Coronary artery (tissue), 2 donors: ENCODE results near the gene RAB43.

ENCODE experiments used
- DNase-seq: peaks from one replicate; pipeline ENCODE4 v3.0.0-alpha.2; 2017; ENCODE audit warnings: low spot score
- H3K27ac ChIP-seq, 2 donors: fragments of 200-600 bp; sonication (generic); one replicate each; pipeline ENCODE4 v1.5.1; 2016 to 2019
- H3K4me3 ChIP-seq: fragments of 200-600 bp; sonication (generic); 2 replicates; pipeline ENCODE4 v1.5.1; 2016; ENCODE audit warnings: mild to moderate bottlenecking, moderate library complexity
- TF ChIP-seq, protein P1 (sequence below): fragments of 200-600 bp; sonication (generic); IDR thresholded peaks from one replicate; pipeline ENCODE4 v1.5.1; 2019; ENCODE audit warnings: antibody characterized with exemption

Gene RAB43

DNA sequence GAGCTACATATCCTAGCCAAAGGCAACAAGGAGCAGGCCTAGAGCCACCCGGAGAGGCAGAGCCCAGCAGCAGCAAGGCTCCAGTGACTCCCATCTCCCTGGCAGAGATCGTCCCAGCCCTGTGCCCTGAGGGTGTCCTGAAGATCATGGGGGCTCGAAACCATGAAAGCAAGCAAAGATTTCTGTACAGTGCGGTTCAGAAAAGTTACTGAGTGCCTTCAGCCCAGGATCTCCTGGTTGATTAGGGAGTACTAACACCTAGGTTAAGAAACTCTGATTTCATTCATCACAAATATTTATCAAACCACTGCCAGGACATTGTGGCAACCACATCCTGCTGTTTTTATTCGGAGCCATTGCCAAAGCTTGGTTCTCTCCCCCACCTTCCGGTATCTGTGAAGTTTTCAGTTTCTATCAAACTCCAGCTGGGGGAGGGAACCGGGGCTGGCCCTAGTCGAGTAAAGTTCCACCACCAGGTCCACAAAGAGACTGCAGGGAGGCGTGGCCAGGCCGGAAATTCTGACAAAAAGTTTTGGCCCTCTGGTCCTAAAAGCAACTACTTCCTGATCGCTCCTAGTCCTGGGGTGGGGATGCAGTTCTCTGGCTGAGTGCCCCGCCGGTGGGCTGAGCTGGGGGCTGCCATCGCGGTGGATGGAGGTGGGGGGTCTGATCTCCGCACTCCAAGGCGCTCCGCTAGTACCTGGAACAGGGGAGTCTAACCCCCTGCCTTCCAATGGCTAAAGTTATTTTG lies 1.2 kb downstream of the RAB43 start:
- Histone ChIP-seq H3K27ac (peak overlapping the region; percentile 96 to 99), H3K4me3 (peak overlapping the region; percentile 98)
- DNase-seq = peak; percentile 96
- TF ChIP-seq, protein P1, sequence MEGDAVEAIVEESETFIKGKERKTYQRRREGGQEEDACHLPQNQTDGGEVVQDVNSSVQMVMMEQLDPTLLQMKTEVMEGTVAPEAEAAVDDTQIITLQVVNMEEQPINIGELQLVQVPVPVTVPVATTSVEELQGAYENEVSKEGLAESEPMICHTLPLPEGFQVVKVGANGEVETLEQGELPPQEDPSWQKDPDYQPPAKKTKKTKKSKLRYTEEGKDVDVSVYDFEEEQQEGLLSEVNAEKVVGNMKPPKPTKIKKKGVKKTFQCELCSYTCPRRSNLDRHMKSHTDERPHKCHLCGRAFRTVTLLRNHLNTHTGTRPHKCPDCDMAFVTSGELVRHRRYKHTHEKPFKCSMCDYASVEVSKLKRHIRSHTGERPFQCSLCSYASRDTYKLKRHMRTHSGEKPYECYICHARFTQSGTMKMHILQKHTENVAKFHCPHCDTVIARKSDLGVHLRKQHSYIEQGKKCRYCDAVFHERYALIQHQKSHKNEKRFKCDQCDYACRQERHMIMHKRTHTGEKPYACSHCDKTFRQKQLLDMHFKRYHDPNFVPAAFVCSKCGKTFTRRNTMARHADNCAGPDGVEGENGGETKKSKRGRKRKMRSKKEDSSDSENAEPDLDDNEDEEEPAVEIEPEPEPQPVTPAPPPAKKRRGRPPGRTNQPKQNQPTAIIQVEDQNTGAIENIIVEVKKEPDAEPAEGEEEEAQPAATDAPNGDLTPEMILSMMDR = peak; percentile 17

GRCh38 chr3:129119365-129120100 lies 2.1 kb downstream of the RAB43 start:
- peak overlapping the region; percentile 98 for H3K4me3 ChIP-seq
- TF ChIP-seq, protein P1 = no peak
- H3K27ac ChIP-seq = peak overlapping the region; percentile 96 to 99
- no peak for DNase-seq

GRCh38 chr3:129118745-129119144 lies 2.9 kb downstream of the RAB43 start:
- TF ChIP-seq, protein P1 = no peak
- H3K4me3 ChIP-seq = peak overlapping the region; percentile 98
- DNase-seq = no peak
- peak overlapping the region in 1 of 2 donors; percentile 99 for H3K27ac ChIP-seq

DNA sequence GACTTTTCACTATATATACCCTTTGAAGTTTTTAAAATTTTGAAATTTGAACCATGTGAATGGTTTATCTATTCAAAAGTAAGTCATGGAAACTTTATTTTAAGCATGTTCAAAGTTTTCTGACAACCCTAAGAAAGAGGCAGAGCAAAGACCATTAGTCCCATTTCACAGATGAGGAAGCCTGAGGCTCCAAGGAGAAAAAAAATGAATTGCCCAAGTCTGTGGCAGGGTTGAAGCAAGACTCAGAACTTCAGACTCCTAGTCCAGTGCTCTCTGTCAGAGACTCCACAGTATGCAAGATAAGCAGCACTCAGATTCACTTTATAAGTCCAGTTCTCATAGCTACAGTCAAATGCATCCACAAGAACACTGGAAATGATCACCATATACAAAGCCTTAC lies 4.5 kb downstream of the RAB43 start:
- Histone ChIP-seq H3K4me3 (no peak overlapping the region), H3K27ac (no peak overlapping the region)
- DNase-seq = no peak
- TF ChIP-seq, protein P1 = no peak

GRCh38 chr3:129116482-129116946 lies 5.1 kb downstream of the RAB43 start:
- TF ChIP-seq, protein P1 = no peak
- Histone ChIP-seq H3K4me3 (no peak overlapping the region), H3K27ac (peak overlapping the region in 1 of 2 donors; percentile 44)
- DNase-seq = no peak

GRCh38 chr3:129114455-129114854 lies 7.1 kb downstream of the RAB43 start:
- H3K27ac ChIP-seq = no peak overlapping the region
- no peak for DNase-seq
- H3K4me3 ChIP-seq = no peak overlapping the region
- TF ChIP-seq, protein P1 = no peak
